ENCODE data around the gene CRLF1.

DNA sequence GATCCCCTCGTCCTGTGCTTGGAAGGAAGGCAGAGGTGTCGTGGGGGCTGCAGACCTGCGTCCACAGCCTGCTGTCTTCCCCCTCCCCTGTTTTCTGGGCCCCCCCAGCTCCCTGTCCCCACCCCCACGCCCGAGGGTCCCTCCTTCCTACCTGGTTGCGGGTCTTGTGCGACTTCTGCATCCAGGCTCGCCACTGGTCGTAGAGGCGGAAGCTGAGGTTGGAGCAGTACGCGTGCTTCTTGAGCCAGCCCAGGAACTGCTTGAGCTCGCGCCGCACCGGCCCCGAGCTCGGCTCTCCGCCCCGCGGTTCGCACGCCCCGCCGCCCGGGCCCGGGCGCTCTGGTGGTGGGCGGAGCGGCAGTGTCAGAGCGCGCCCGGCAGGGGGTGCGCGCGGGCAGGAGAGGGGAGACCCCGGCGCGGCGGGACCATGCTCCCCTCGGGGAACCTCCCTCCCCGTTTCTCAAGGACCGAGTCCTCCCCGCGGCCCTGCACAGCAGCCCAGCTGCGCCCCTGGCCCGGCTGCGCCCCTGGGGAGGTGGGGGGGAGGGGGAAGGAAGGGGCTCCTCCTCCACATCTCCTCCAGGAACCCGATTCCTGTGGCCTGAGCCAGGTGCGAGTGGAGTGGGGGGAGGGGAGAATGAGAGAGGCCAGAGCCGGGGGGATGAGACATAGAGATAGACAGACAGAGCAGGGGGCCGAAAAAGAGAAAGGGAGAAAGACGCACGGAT lies 12.3 kb downstream of the CRLF1 start:
- TF ChIP-seq, protein P1, sequence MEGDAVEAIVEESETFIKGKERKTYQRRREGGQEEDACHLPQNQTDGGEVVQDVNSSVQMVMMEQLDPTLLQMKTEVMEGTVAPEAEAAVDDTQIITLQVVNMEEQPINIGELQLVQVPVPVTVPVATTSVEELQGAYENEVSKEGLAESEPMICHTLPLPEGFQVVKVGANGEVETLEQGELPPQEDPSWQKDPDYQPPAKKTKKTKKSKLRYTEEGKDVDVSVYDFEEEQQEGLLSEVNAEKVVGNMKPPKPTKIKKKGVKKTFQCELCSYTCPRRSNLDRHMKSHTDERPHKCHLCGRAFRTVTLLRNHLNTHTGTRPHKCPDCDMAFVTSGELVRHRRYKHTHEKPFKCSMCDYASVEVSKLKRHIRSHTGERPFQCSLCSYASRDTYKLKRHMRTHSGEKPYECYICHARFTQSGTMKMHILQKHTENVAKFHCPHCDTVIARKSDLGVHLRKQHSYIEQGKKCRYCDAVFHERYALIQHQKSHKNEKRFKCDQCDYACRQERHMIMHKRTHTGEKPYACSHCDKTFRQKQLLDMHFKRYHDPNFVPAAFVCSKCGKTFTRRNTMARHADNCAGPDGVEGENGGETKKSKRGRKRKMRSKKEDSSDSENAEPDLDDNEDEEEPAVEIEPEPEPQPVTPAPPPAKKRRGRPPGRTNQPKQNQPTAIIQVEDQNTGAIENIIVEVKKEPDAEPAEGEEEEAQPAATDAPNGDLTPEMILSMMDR (IDR thresholded peaks at IDR 0.05; ENCODE audit: low read depth, low read length), result peak; percentile 87
- no peak for TF ChIP-seq EZH2phosphoT487 (IDR thresholded peaks at IDR 0.05; ENCODE audit: low read depth)

Data from OCI-LY3 (cell line).